ENCODE measurements around the gene COCH.

COCH gene

DNA sequence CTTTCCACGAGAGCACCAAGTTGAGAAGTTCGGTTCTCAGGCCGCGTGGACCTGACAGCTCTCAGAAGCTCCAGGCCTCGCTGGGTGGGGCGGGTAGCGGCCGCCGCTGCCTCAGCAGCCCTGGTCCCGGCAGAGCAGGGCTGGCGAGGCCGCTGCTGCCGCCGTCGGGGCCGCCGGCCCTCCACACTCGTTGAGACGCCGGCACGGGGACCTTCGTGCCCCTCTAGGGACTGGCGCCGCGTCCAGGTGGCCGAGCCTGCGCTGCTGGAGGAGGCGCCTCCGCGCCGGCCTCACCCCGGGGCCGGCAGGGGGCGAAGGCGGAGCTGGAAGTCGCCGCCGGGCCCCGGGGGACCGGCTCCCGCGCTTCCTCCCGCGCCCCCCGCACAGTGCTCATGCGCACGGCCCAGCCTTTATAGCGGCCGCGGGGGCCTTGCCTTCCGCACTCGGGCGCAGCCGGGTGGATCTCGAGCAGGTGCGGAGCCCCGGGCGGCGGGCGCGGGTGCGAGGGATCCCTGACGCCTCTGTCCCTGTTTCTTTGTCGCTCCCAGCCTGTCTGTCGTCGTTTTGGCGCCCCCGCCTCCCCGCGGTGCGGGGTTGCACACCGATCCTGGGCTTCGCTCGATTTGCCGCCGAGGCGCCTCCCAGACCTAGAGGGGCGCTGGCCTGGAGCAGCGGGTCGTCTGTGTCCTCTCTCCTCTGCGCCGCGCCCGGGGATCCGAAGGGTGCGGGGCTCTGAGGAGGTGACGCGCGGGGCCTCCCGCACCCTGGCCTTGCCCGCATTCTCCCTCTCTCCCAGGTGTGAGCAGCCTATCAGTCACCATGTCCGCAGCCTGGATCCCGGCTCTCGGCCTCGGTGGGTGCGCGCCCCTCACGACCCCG, at the start of gene COCH:
COCH (plus strand) TSS at position 440 of the 879 bp plus-strand sequence; CDS start at position 820, 380 bp downstream.
- in situ Hi-C loops (cut with MboI; ENCODE audit: low pct_unique_long_range_greater_than_20kb, low sequenced_read_pairs) = no loop called here
- DNase-seq = peak; percentile 49

DNA sequence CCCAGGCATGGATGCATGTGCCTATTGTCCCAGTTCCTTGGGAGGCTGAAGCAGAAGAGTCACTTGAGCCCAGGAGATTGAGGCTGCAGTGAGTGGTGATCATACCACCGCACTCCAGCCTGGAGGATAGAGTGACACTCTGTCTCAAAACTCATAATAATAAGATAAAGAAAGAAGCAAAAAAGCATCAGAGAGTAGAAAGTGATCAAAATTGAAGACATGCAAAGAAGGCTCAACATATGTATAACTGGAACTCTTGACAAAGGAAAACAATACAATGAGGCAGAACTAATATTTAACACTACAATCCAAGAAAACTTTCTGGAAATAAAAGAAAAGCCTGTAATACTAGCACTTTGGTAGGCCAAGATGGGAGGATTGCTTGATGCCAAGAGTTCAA, 48.3 kb upstream of the COCH start:
- no peak for DNase-seq
- in situ Hi-C loops (cut with MboI; ENCODE audit: low pct_unique_long_range_greater_than_20kb, low sequenced_read_pairs) = no loop called here

DNA sequence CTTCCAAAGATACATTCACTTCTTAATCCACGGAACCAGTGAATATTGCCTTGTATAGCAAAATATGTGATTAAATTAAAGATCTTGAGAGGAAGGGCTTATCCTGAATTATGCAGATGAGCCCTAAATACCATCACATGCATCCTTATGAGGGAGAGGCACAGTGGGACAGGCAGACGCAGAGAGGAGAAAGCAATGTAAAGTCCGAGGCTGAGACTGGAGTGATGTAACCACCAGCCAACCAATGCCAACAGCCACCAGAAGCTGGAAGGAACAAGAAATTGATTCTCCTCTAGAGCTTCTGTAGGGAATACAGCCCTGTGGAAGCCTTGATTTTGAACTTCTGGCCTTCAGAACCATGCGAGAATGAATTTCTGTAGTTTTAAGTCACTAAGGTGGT, 44.5 kb upstream of the COCH start:
- in situ Hi-C loops (cut with MboI; ENCODE audit: low pct_unique_long_range_greater_than_20kb, low sequenced_read_pairs) = no loop called here
- DNase-seq = no peak

DNA sequence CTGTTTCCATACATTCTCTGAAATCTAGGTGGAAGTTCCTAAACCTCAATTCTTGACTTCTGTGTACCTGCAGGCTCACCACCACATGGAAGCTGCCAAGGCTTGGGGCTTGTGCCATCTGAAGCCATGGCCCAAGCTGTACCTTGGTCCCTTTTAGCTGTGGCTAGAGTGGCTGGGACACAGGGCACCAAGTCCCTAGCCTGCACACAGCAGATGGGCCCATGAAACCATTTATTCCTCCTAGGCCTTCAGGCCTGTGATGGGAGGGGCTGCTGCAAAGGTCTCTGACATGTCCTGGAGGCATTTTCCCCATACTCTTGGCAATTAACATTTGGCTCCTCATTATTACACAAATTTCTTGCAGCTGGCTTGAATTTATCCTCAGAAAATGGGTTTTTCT, 40.0 kb upstream of the COCH start:
- in situ Hi-C loops (cut with MboI; ENCODE audit: low pct_unique_long_range_greater_than_20kb, low sequenced_read_pairs) = no loop called here

DNA sequence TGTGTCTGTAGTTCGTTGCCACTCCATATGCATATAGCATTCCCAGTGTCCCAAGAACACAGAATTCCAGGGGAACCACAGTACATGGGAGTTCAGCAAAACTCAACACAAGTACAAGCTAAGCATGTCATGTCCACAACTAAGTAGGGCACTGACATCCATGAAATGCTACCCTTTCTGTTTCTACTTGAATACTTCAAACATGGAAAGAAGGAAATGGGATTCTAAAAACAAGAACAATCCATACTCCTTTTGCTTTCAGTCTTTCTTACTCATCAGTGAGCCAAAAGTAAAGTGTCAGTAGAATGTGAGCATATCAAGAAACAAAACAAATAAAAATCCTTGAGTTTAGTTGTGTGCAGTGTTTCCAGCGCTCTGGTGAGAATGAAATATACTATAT, 36.0 kb upstream of the COCH start:
- in situ Hi-C loops (cut with MboI; ENCODE audit: low pct_unique_long_range_greater_than_20kb, low sequenced_read_pairs) = no loop called here
- no peak for DNase-seq

More for the DNA sequence above, 40.0 kb upstream of the COCH start:
- DNase-seq = no peak

DNA sequence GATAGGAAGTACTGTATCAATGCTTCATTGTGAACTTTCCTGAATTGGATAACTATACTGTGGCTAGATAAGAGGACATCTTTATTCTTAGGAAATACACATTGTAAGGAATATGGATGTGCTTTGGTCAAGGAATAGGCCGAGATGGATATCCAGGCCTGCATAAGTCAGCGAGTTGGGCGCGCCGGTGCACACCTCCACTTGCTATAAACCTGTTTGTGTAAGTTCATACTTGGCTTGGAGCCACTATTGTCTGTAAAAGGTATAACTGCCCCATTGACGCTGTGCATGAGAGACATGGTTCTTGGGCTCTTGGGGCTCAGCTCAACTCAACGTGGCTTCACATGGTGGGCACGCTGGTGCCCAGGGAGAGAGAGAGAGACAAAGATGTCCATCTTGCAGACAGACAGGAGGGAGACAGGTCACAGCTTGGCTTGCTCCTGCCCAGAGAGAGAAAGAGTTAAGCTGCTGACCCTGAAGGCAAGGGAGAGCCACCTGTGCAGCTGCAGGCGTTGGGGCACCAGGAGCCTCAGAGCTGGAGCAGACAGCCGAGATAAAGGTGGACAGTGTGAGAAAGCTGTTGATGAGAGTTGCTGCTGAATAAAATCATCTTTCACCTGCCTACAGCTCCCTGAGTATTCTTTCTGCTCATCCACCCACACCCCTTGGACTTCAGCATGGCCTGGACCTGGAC, 34.1 kb upstream of the COCH start:
- no peak for DNase-seq
- in situ Hi-C loops (cut with MboI; ENCODE audit: low pct_unique_long_range_greater_than_20kb, low sequenced_read_pairs) = no loop called here

DNA sequence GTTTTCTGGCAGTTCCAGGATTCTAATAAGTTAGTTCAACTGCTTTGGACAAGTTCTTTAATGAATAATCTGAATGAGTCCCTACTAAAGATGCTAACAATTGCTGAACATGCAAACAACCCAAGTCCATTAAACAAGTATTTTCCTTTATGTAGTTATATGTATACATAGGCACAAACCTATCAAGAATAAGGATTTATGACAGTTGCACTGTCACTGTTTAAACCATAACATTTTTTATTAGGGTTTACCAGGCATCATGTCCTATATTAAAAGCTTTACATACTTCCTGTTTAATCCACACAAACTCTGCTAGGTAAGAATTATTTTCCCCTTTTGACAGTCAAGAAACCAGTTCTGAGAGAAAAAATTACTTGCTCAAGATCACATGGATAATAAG, 31.9 kb upstream of the COCH start:
- in situ Hi-C loops (cut with MboI; ENCODE audit: low pct_unique_long_range_greater_than_20kb, low sequenced_read_pairs) = no loop called here
- DNase-seq = no peak

DNA sequence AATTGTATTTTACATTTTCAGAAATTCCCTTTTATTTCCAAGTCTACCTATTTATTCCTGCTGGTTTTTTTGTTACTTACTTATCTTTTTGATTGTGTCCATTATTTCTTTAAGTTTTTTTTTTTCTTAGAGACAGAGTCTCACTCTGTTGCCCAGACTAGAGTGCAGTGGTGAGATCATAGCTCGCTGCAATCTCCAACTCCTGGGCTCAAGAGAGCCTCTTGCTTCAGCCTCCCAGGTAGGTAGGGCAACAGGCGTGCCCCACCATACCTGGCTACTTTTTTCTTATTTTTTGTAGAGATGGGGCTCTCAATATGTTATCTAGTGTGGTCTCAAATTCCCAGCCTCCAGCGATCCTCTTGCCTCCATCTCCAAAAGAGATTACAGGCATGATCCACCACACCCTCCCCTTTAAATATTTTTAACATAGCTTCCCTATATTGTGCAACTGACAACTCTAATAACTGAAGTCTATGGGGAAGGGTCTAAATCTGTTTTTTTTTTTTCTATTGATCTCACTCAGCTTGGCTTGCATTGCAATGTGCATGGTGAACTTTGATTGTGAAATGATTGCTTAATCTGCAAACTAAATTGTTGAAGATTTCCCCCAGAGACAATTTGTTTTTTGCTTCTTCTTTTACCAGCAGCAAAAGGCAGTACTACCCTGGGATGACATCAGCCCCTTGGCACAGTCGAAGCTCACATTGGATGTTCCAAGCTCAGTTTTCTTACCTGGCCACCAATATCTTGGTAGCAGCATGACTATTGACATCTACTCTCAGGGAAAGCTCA, 25.7 kb upstream of the COCH start:
- in situ Hi-C loops (cut with MboI; ENCODE audit: low pct_unique_long_range_greater_than_20kb, low sequenced_read_pairs) = no loop called here
- DNase-seq = no peak

DNA sequence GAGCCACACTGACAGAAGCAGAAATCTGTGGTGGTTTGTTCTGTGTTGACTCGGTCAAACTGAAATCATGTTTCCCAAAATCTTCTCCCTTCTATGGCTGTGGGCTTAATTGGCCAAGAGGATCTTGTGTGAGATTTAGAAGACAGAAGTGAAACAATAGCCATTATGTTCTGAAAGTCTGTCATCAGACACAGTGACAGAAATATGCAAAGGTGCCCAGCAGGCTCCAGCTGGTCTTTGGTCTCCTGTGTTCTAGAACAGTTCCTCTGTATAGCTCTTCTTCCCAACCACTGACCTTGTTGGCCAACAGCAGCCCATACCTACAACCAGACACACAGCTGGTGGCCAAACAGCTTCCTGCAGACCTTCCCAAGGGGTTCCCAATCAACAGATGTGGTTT, 25.0 kb upstream of the COCH start:
- DNase-seq = no peak
- in situ Hi-C loops (cut with MboI; ENCODE audit: low pct_unique_long_range_greater_than_20kb, low sequenced_read_pairs) = no loop called here

DNA sequence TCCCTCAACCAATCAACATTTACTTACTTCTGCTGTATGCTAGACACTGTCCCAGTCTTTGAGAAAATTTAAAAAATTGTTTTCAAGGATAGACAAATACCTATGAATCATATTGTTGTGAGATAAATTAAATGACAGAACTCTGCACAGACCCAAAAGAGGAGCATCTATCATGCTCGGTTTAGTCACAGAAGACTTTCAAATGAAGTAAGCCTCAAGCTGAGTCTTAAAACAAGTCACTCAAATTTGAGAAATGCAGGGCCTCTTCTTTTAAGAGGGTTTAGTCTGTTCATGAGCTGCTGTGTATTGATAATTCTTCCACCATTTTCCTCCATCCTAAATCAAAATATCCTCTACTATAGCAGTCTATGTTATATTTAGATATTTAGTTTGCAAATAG, 24.4 kb upstream of the COCH start:
- in situ Hi-C loops (cut with MboI; ENCODE audit: low pct_unique_long_range_greater_than_20kb, low sequenced_read_pairs) = no loop called here
- no peak for DNase-seq

DNA sequence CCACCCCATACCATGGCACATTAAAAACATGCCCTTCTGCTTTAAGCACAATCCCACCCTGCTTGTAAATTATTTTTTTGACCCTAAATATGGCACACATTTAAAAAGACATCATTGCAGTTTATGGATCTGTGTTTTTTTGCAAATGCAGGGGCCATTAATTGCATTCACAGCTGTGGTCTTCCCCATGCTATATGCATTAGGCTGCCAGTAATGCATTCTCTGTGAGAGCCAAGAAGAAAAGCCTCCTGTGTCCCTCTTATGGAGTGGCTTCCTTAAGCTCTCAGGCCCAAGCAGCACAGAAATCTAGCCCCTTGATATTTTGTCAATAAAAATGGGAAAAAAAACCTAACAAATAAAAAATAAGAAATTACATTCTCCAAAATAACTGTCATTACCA, 20.4 kb upstream of the COCH start:
- in situ Hi-C loops (cut with MboI; ENCODE audit: low pct_unique_long_range_greater_than_20kb, low sequenced_read_pairs) = no loop called here
- DNase-seq = no peak

DNA sequence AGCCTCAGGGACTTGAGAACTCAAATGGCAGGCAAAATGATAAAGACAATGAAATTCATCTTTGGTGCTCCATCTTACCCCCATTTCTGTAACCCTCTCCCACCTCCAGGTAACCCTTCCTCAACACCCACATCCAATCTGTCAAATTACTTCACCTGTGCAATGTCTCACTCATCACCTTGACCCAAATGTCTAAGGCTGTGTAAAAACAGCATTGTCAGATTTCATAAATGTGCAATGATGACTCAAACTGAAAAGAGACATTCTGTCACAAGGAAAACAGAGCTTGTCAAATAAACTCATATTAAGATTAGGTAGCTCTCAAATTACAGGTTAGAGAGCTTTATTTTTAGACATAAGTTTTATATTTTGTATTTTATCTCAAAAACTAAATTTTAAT, 19.9 kb upstream of the COCH start:
- in situ Hi-C loops (cut with MboI; ENCODE audit: low pct_unique_long_range_greater_than_20kb, low sequenced_read_pairs) = no loop called here
- DNase-seq = no peak

DNA sequence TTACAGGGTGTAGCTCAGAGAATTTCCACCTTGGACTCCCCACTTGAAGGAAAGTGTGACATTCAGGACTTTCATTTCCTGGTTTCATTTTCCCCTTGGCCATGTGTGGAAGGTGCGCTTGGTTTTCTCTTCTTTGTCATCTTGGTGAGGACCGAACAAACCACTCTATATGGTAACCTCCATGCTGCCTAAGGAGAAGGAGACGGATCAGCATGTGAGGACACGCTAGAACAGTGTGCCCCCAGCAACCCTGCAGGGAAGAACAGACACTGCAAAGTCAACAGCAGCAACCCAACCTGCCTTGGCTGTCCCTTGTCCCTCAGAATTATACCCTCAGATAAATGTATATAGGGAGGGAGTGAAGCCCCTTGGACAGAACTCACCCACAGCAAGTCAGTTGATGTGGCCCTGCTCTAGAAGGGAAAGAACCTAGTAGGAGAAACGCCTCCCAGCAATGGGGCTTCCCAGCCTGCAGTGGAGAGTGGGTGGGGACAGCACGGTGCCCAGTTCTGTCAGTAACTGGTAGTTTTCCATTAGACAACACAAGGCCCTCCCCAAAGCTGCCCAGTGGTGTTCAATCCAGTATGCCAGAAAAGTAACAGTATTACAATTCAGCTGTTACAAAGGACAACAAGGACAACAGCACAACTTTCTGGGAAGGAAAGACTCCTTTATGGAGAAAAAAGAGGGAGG, 18.9 kb upstream of the COCH start:
- no peak for DNase-seq
- in situ Hi-C loops (cut with MboI; ENCODE audit: low pct_unique_long_range_greater_than_20kb, low sequenced_read_pairs) = no loop called here

DNA sequence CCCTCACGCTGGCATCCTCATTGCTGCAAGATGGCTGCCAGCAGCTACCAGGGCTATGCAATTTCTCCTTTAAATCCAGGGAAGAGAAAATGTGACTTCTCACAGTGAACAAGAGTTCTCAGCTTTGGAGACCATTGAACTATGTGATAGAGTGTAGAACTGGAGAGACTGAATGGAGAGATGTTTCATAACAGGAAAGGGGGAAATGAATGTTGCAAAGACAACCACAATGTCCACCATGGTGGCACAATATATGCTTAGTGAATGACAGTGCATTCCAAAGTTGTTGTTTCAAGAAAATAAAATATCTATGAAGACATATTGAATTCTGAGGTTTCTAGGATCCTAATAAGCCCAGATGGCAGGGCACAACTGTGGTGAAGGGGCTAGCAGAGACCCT, 13.2 kb upstream of the COCH start:
- no peak for DNase-seq
- in situ Hi-C loops (cut with MboI; ENCODE audit: low pct_unique_long_range_greater_than_20kb, low sequenced_read_pairs) = no loop called here

DNA sequence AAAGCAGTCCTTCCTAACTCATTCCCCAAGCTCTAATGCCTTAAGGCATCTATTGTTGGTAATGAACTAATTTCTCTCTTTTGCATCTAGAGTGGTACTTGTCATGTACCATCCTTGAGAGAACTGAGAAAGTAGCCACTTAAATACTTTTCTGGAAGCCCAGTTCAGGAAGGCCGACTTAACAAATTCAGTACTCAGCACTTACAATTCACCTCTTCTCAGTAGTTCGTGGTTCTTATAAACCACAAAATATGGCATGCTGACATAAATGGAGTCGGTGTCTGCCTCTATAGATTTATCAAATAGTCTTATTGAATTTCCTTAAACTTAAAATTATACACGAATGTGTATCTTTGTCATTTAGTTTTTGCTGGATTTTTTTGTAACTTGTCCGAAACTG, 9.4 kb upstream of the COCH start:
- in situ Hi-C loops (cut with MboI; ENCODE audit: low pct_unique_long_range_greater_than_20kb, low sequenced_read_pairs) = no loop called here
- DNase-seq = no peak

DNA sequence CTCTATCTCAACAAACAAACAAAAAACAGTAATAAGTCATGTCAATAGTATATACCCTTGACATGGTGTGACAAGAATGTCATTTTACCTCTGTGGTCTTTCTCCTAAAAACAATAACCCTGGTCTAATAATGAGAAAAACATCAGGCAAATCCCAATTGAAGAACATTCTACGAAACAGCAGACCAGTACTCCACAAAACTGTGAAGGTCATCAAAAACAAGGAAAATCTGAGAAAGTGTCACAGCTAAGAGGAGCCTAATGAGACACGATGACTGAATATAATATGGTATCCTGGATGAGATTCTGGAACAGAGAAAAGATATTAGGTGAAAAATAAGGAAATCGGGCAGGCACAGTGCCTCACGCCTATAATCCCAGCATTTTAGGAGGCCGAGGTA, 5.6 kb upstream of the COCH start:
- in situ Hi-C loops (cut with MboI; ENCODE audit: low pct_unique_long_range_greater_than_20kb, low sequenced_read_pairs) = no loop called here
- no peak for DNase-seq

DNA sequence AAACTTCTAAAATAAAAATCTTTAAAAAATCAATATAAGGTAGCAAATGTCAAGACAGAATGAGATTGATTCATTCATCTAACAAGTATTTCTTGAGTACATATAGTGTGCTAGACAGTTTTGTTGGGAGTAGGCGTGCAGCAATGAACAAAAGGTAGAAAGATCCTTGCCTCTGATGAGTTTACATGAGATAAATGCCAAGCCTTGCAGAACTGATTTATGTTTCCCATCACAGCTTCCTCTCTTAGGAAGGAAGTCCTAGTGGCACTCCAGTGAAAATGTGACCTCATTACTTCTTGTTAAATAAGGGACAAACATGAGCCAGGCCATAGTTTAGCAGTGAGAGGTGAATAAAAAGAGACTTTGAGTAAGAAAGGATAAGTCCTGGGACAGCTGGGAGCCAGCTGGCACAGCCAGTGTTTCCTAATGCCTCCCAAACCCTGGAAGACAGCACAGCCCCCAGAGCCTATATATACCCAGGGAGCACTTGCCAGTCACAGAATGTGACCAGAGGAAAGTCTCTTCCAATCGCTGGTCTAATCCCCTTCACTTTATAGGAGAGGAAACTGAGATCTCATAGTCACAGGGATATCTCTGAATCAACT, 4.7 kb upstream of the COCH start:
- no peak for DNase-seq
- in situ Hi-C loops (cut with MboI; ENCODE audit: low pct_unique_long_range_greater_than_20kb, low sequenced_read_pairs) = no loop called here

DNA sequence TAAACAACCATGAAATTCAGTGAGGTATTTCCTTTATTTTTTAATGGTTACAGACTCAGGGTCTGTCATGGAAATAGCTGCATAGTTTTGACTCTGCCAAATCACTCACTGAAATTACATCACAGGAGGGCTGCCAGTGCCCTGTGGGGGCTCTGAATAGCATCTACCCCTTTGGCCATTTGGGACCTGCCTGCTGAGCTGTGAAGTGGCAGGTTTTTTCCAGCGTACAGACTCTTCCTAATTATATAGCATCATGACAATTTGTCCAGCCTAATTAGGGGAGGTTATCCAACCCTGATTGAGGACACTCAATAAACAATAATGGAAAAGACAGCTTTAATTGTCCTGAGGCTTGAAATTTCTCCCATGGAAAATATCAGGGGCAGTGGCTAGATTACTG, 1.8 kb upstream of the COCH start:
- in situ Hi-C loops (cut with MboI; ENCODE audit: low pct_unique_long_range_greater_than_20kb, low sequenced_read_pairs) = no loop called here
- DNase-seq = no peak
